Astrocyte (in vitro differentiated cells and primary cell): ENCODE measurements around the gene AVPR2.

Source experiments
- CTCF ChIP-seq: IDR thresholded peaks from 2 replicates; pipeline ENCODE4 v1.5.1; 2011; ENCODE audit warnings: low read depth, mild to moderate bottlenecking, inconsistent platforms, low read length, moderate library complexity; ENCODE audit not compliant: insufficient read depth
- EZH2 ChIP-seq: IDR thresholded peaks from 2 replicates; pipeline ENCODE4 v1.6.1; 2012; ENCODE audit warnings: mild to moderate bottlenecking, low read length, inconsistent platforms; ENCODE audit not compliant: insufficient read depth

DNA sequence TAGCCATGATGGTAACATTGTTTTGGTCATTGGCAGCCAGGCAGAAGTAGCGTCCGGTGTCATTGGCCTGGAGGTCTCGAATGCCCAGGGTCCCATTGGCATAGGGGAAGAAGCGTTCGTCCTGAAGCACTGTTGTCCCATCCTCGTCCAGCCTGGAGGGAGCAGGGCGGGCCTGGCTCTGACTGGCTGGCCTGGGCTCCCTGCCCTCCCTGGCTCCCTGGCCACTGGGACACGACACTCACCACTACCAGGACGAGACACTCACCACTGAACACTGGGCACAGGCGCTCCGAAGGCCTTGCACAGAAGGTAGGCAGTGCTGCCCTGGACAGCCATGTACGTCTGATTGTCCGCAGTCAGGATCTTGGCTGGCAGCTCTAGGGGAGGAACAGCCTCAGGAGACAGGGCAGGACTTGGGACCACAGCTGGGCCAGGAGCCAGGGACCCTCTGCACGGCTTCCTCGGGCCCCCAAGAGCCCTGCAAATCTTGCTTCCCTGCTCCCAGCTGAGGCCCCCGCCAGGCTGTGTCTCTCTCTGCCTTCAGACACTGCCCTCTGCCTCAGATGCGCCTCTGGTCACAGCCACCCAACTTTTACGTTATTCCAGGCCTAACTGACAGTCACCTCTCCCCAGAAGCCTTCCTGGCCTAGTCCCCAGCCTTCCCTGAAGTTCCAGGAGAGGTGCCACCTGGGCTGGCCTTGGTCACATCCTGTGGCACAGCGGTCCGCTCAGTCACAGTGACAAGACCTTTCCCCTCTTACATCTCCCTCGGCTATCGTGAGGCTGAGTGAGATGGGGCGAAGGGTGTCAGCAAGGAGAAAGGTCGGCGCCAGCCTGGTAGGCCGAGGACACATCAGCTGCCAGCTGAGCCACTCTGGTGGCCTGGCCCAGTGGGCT is 35.6 kb upstream of the AVPR2 start:
- TF ChIP-seq CTCF, result no peak
- no peak for TF ChIP-seq EZH2
